Lower lobe of right lung (tissue), 2 donors: ENCODE data around the gene ELP5. TPM values are rescaled to one million over a fixed set of nuclear protein-coding genes. Genes with fewer than 3 reads are reported as not detected.

Experiments used
- ATAC-seq, 2 donors: fragments of 200-7000 bp; cut with Tn5 transposase; one replicate each; pipeline ENCODE4 v1.9.1; 2020 to 2022; ENCODE audit warnings: mild to moderate bottlenecking in 2 of 2, moderate library complexity in 2 of 2
- DNase-seq: peaks from one replicate; pipeline ENCODE4 v3.0.0-alpha.2; 2020
- H3K27ac ChIP-seq: fragments of 200-600 bp; one replicate; pipeline ENCODE4 v1.8.0; 2022
- H3K27me3 ChIP-seq: fragments of 200-600 bp; one replicate; pipeline ENCODE4 v1.8.0; 2022; ENCODE audit warnings: low read depth
- H3K36me3 ChIP-seq: fragments of 200-600 bp; one replicate; pipeline ENCODE4 v1.8.0; 2022; ENCODE audit warnings: mild to moderate bottlenecking
- H3K4me1 ChIP-seq: fragments of 200-600 bp; one replicate; pipeline ENCODE4 v1.8.0; 2022
- H3K4me3 ChIP-seq: fragments of 200-600 bp; one replicate; pipeline ENCODE4 v1.8.0; 2022; ENCODE audit warnings: mild to moderate bottlenecking
- H3K9me3 ChIP-seq: fragments of 200-600 bp; one replicate; pipeline ENCODE4 v1.8.0; 2022
- CTCF ChIP-seq: fragments of 200-600 bp; IDR thresholded peaks from one replicate; pipeline ENCODE4 v1.8.0; 2022; ENCODE audit warnings: antibody characterized with exemption, mild to moderate bottlenecking
- intact Hi-C: fragments of 100-400 bp; cut with DNase I; formaldehyde crosslinking; loops from one replicate; pipeline ENCODE4 v1.11.0; 2022
- total RNA-seq: library from RNA; stranded (reverse); fragmentation: NEBNext Ultra II Directional; extraction: Animal tissue kit (Norgen Biotek cat#: 25700); gene quantifications from one replicate; pipeline ENCODE4 v1.2.1, GENCODE V29; 2021
- donor health status: DM: no; HTN: yes; CAD: no; lungs with severe emphysema.

Gene ELP5
- total RNA-seq, 1 donor from 2014 or later: 33.2 TPM

GRCh38 chr17:7283471-7284216, 31.6 kb downstream of the ELP5 start:
- intact Hi-C loops: no loop called here

GRCh38 chr17:7284911-7285310, 32.9 kb downstream of the ELP5 start:
- Histone ChIP-seq H3K27ac (no peak overlapping the region), H3K9me3 (no peaks in the 10 kb centered on the region), H3K4me1 (peaks cover 27% of the 10 kb centered on the region), H3K36me3 (no peaks in the 10 kb centered on the region), H3K4me3 (no peak overlapping the region), H3K27me3 (peaks cover 19% of the 10 kb centered on the region)
- intact Hi-C loops: no loop called here
- no peak for TF ChIP-seq CTCF
- DNase-seq (no peak), ATAC-seq (no peak)

More at GRCh38 chr17:7283471-7284216, 31.6 kb downstream of the ELP5 start:
- no peaks in the 10 kb centered on the region for H3K9me3 ChIP-seq
- no peak overlapping the region for H3K27ac ChIP-seq
- H3K27me3 ChIP-seq: peaks cover 18% of the 10 kb centered on the region
- no peak for TF ChIP-seq CTCF
- no peak for ATAC-seq
- peaks cover 27% of the 10 kb centered on the region for H3K4me1 ChIP-seq
- no peak for DNase-seq
- no peak overlapping the region for H3K4me3 ChIP-seq
- no peaks in the 10 kb centered on the region for H3K36me3 ChIP-seq

DNA sequence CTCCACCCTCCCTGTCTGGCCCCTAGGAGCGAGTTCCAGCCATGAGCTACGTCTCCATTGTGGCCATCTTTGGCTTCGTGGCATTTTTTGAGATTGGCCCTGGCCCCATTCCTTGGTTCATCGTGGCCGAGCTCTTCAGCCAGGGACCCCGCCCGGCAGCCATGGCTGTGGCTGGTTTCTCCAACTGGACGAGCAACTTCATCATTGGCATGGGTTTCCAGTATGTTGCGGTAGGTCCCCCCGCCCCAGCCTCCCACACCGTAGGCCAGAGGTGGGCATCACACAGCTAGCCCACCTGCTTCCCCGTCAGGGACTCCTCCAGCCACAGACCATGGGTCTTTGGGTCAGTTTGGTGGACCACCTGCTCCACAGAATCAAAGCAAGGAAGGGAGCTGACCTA, 33.7 kb downstream of the ELP5 start:
- TF ChIP-seq CTCF: no peak
- H3K4me3 ChIP-seq: no peak overlapping the region
- no peaks in the 10 kb centered on the region for H3K9me3 ChIP-seq
- DNase-seq: no peak
- H3K27ac ChIP-seq: no peak overlapping the region
- peaks cover 21% of the 10 kb centered on the region for H3K4me1 ChIP-seq
- intact Hi-C loops: no loop called here
- ATAC-seq: no peak
- H3K27me3 ChIP-seq: peaks cover 19% of the 10 kb centered on the region
- no peaks in the 10 kb centered on the region for H3K36me3 ChIP-seq

- no peak overlapping the region for H3K4me3 ChIP-seq
- intact Hi-C loops: no loop called here
- peaks cover 38% of the 10 kb centered on the region for H3K27me3 ChIP-seq
- no peak overlapping the region for H3K27ac ChIP-seq
- ATAC-seq (no peak), DNase-seq (no peak)
- H3K9me3 ChIP-seq: no peaks in the 10 kb centered on the region
- no peak for TF ChIP-seq CTCF
- H3K4me1 ChIP-seq: peaks cover 5% of the 10 kb centered on the region
- no peaks in the 10 kb centered on the region for H3K36me3 ChIP-seq
Measured at GRCh38 chr17:7289256-7290032, 37.4 kb downstream of the ELP5 start.

- no peak overlapping the region for H3K27ac ChIP-seq
- peaks cover 12% of the 10 kb centered on the region for H3K4me1 ChIP-seq
- no peak for TF ChIP-seq CTCF
- peaks cover 45% of the 10 kb centered on the region for H3K27me3 ChIP-seq
- ATAC-seq: no peak
- DNase-seq: no peak
- H3K9me3 ChIP-seq: no peaks in the 10 kb centered on the region
- intact Hi-C loops: no loop called here
- no peak overlapping the region for H3K4me3 ChIP-seq
- H3K36me3 ChIP-seq: no peaks in the 10 kb centered on the region
Measured at GRCh38 chr17:7290166-7290565, 38.2 kb downstream of the ELP5 start.
